Breast epithelium (tissue), 3 donors: ENCODE measurements around the gene CDK4.

Experiments
- CTCF ChIP-seq, 3 donors: fragments of 450-650 bp; IDR thresholded peaks; one replicate each; pipeline ENCODE4 v1.5.1; 2016 to 2017; ENCODE audit warnings: antibody characterized with exemption in 3 of 3, mild to moderate bottlenecking in 3 of 3, moderate library complexity in 3 of 3
- POLR2A ChIP-seq: fragments of 450-650 bp; IDR thresholded peaks from one replicate; pipeline ENCODE4 v1.6.1; 2016; ENCODE audit warnings: antibody characterized with exemption, mild to moderate bottlenecking, moderate library complexity

DNA sequence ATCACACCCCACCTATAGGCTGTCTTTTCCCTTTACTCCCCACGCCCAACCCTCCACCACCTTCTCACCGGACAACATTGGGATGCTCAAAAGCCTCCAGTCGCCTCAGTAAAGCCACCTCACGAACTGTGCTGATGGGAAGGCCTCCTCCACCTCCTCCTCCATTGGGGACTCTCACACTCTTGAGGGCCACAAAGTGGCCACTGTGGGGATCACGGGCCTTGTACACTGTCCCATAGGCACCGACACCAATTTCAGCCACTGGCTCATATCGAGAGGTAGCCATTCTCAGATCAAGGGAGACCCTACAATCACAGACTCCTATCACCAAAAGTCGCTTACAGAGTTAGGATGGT, 700 bp downstream of the CDK4 start:
- TF ChIP-seq CTCF (IDR thresholded peaks at IDR 0.05) (no peak), POLR2A (no peak)
